Stimulated activated CD4-positive, alpha-beta T cell treated with anti-CD3 and anti-CD28 coated beads, Interleukin-1b, Interleukin-23, amount 100 ng/mL, for 24 hours (primary cell): ENCODE data around the gene CT83.

Experiments used
- DNase-seq, 4 experiments: peaks; one replicate each; pipeline ENCODE4 v3.0.0-alpha.2; 2020; ENCODE audit warnings: low read depth in 4 of 4, low spot score in 1 of 4

CT83 gene, protein sequence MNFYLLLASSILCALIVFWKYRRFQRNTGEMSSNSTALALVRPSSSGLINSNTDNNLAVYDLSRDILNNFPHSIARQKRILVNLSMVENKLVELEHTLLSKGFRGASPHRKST

GRCh38 chrX:116462822-116463221 is at the start of gene CT83:
Gene CT83 (minus strand): TSS chrX:116462976. CDS start chrX:116462856, 120 bp downstream.
- DNase-seq = no peak

DNA sequence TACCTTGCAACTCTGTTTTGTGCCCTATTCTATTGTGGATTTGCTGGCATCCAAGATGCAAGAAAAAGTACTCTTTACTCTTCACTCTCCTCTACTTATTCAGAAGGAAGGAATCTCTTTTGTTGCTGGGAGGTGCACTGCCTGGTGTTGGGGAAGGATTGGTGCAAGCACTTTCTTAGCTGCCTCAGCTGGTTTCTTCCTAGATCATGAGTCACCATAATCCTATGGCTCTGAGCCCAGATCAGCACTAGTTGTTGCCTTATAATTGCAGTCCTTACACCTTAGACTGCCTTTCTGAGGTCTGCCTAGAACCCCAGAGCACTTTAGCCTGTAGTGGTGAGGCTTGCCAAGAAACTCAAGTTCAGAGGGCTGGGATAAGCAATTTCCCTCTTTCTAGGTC is 37.0 kb upstream of the CT83 start:
- DNase-seq = no peak

GRCh38 chrX:116493271-116493670 is 30.5 kb upstream of the CT83 start:
- no peak for DNase-seq

DNA sequence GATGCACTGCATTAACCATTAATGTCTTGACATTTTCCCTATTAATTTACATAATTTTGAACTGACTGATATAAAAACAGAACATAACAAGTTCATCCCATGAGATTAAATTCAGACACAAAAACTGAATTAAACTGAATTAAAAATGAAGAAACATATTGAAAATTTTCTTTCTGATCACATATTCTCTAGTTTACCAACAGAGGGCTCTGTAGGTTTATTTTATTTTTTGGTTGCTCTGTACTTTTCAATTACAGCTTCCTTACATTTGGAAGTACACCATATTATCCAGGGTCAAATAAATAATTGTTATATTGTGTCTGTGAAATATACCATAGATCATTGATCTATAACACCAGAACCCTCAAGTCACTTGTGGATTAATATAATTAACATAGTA is 27.3 kb upstream of the CT83 start:
- no peak for DNase-seq

DNA sequence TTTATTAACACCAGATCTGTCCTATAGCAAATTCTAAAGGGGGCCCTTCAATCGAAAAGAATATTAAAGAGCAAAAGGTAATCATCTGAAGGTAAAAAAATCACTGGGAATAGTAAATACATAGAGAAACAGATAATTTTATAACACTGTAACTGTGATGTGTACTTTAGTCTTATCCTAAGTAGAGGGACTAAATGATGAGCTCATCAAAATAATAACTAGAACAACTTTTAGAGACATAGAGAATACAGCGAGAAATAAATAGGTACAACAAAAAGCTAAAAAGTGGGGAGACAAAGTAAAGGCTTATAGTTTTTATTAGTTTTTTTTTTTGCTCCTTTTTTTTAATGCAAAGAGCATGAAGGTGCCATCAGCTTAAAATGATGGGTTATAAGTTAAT is 17.3 kb upstream of the CT83 start:
- DNase-seq = no peak

DNA sequence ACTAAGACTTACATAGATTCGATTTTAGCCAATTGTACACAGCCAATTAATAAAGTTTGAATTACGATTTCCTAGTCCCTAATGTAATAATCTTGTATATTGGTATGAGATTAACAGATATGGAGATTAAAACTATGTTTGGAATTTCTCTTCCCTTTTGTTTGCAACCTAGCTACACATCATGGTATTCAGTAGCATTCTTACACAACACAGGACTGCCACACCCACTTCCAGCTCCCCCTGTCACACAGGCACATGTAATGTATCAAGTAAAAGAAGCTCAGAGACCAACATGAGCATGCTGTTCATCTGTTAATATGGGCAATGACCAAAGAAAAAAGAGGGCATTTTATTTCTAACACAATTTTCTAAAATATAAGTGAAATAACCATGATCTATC is 13.6 kb downstream of the CT83 start:
- DNase-seq = no peak

GRCh38 chrX:116436358-116436816 is 26.4 kb downstream of the CT83 start, which contains the start of gene SLC6A14:
Gene SLC6A14 (plus strand): TSS chrX:116436606. CDS start chrX:116436710, 104 bp downstream.
- no peak for DNase-seq

DNA sequence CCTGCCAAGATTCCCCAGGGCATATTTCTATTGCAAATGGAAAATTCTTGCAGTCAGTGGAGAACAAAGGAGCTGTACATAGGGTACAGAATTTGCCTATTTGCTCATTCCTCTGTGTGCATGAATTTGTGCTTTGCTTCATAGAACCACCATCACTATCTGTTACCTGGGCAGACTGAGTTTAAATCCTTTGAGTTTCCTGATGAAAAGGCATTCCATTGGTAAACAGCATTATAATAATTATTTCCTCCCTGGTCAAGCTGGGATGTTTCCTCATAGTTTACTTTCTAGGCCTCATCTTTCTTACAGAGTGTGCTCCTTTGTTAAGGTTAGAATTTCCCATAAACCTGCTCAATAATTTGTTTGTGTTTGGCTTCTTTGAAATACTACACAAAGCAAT is 27.2 kb downstream of the CT83 start:
- DNase-seq = no peak

GRCh38 chrX:116427978-116428377 is 34.8 kb downstream of the CT83 start:
- no peak for DNase-seq

DNA sequence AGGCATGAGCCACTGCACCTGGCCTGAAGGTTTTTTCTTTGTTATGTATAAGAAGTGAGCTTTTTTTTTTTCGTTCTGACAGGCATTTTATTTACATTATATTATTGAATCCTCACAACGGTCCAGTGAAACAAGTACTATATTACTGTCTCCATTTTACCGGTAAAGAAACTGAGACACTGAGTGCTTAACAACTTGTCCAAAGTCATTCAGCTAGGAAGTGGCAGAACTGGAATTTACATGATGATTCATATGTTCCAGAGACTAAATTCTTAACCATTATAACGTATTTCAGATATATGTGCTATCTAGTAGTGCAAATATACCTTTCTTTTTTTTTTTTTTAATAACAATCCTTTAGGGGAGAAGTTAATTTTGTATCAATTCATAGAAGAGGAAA is 44.8 kb downstream of the CT83 start:
- DNase-seq = no peak

GRCh38 chrX:116417214-116417613 is 45.6 kb downstream of the CT83 start:
- no peak for DNase-seq

DNA sequence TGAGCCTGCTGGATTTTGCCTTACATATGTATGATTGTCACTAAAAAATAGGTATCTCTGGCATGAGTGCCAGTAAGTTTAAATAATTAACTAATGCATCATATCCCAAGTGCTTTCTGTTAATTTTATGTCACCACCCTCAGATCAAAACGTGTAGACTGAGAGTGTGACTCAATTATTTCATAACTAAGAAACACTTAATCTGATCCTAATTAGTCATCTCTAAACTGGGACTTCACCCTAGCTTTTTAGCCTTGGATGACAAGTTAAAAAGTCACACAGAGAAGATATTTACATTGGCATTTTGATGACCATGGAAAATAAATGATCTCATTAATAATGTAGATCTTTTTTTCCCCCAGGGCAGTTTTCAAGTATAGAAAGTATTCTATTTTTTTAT is 49.5 kb downstream of the CT83 start:
- no peak for DNase-seq
